GM21825 (cell line): Measurements from ENCODE around the gene AARSD1.
"Not testable (repeated sequence)": the region's sequence is repeated elsewhere in the genome, so short reads cannot be mapped to it uniquely, and the experiment has no call there.

Source experiments
- ATAC-seq: cut with Tn5 transposase; IDR thresholded peaks from one replicate; pipeline ENCODE4 v1.9.1; 2021; ENCODE audit warnings: mild to moderate bottlenecking, moderate library complexity; ENCODE audit not compliant: unreplicated experiment

AARSD1 gene

GRCh38 chr17:42980766-42981397, 16.6 kb upstream of the AARSD1 start:
- peak; percentile 30 for ATAC-seq

- ATAC-seq, result peak; percentile 71
Measured at GRCh38 chr17:42980274-42980765, 16.1 kb upstream of the AARSD1 start, which contains the start of gene RUNDC1. RUNDC1 (plus strand) TSS chr17:42980565; CDS start chr17:42980577, 12 bp downstream.

GRCh38 chr17:42979511-42980273, 15.4 kb upstream of the AARSD1 start, which contains the start of gene PTGES3L:
PTGES3L (minus strand) TSS chr17:42980080; CDS start chr17:42980053, 27 bp downstream.
- ATAC-seq, result peak; percentile 41

GRCh38 chr17:42975701-42976100, 11.4 kb upstream of the AARSD1 start:
- ATAC-seq, result not testable (repeated sequence)

GRCh38 chr17:42975265-42975664, 11.0 kb upstream of the AARSD1 start:
- no peak for ATAC-seq

GRCh38 chr17:42973323-42973722, 9.1 kb upstream of the AARSD1 start:
- not testable (repeated sequence) for ATAC-seq

- ATAC-seq, result no peak
Measured at GRCh38 chr17:42971589-42971988, 7.3 kb upstream of the AARSD1 start.

GRCh38 chr17:42969001-42969581, 4.8 kb upstream of the AARSD1 start:
- no peak for ATAC-seq

- ATAC-seq, result no peak
Measured at GRCh38 chr17:42967925-42968324, 3.7 kb upstream of the AARSD1 start.

- no peak for ATAC-seq
Measured at GRCh38 chr17:42953669-42954068, 10.6 kb downstream of the AARSD1 start.

GRCh38 chr17:42950044-42950783, 14.0 kb downstream of the AARSD1 start:
- ATAC-seq, result no peak

- no peak for ATAC-seq
Measured at GRCh38 chr17:42946812-42947211, 17.4 kb downstream of the AARSD1 start.

- no peak for ATAC-seq
Measured at GRCh38 chr17:42944211-42944610, 20.0 kb downstream of the AARSD1 start.

- ATAC-seq, result no peak
Measured at GRCh38 chr17:42937712-42938596, 26.3 kb downstream of the AARSD1 start.

- no peak for ATAC-seq
Measured at GRCh38 chr17:42929497-42929844, 34.8 kb downstream of the AARSD1 start.

GRCh38 chr17:42928714-42929496, 35.3 kb downstream of the AARSD1 start:
- ATAC-seq, result no peak

- no peak for ATAC-seq
Measured at GRCh38 chr17:42924891-42925290, 39.4 kb downstream of the AARSD1 start.

GRCh38 chr17:42923472-42923871, 40.8 kb downstream of the AARSD1 start:
- ATAC-seq, result not testable (repeated sequence)

GRCh38 chr17:42922294-42922693, 42.0 kb downstream of the AARSD1 start:
- no peak for ATAC-seq
